Stromal cell of bone marrow (primary cell): ENCODE results near the gene OTC.

Source experiments
- DNase-seq: peaks from one replicate; pipeline ENCODE4 v3.0.0-alpha.2; 2012; ENCODE audit warnings: low read depth

The OTC gene

GRCh38 chrX:38352362-38352761 is at the start of gene OTC:
Gene OTC (plus strand): TSS chrX:38352604. CDS start chrX:38352697, 93 bp downstream.
- no peak for DNase-seq

- no peak for DNase-seq
These were observed 48.4 kb upstream of the OTC start for GRCh38 chrX:38304010-38304409.

DNA sequence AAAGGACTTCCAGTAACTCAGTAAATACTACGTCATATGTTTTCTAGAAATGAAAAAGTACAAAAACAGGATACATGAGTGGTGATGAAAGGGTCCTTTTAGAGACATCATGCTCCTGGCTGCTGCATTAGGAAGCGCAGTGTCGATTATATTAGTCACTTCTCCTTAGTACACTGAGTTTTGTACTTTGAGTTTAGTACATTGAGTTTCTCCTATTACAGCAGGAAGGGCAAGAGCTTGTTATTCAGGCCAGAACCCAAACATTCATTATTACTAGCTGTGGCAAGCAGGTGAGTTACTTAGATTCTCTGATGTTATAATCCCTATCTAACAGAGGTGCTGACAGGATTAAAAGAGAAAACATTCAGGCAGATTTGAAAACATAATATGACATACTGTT is 46.4 kb upstream of the OTC start:
- DNase-seq, result no peak

DNA sequence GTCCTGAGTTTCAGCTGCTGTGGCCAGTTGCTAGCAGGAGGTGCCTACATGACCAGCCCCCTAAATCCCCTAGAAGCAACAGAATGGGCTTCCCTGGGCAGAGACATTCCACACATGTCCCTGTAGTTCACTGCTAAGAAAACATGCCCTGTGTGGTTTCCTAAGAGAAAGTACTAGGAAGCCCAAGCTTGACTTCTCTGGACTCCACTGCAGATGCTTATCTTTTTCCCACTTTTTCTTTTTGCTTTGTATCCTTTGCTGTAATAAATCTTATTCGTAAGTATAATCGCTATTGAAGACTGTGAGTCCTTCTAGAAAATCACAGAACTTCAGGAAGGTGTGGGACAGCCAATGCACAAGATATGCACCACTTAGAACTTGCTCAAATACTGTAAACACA is 40.7 kb upstream of the OTC start:
- DNase-seq, result no peak

DNA sequence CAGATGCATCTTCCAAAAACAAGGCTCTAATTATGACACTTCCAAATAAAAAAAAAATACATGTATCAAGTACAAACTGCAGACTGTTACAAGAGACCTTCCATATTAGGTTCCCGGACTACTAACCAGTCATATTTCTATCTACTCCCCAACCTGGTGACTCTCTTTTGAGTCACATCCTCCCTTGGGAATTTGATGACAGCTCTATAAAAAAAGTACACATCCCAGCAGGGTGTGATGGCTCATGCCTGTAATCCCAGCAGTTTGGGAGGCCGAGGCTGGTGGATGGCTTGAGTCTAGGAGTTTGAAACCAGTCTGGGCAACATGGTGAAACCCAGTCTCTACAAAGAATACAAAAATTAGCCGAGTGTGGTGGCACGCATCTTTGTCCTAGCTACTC is 40.0 kb upstream of the OTC start:
- DNase-seq, result peak; percentile 58

- DNase-seq, result no peak
These were observed 39.2 kb upstream of the OTC start for GRCh38 chrX:38313190-38313589.

GRCh38 chrX:38315186-38315585 is 37.2 kb upstream of the OTC start:
- DNase-seq, result no peak

DNA sequence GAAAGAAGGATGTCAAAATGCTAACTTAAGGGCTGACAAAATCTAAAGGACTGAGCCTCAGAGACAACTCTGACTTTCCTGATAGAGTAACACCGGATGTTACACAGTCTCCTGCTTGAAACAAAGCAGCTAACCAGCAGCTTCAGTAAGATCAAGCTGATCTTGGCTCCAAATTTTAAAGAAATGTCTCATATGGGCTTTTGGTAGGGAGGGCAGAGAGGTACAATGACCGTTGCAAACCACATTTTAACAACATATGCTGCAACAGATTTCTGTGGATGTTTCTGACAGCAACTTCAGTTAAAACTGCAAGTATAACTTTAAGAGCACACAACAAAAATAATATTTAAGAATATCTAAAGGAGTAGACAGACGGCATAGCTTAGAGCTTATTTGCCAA is 34.2 kb upstream of the OTC start:
- no peak for DNase-seq

- DNase-seq, result no peak
These were observed 33.8 kb upstream of the OTC start for GRCh38 chrX:38318606-38319005.

GRCh38 chrX:38320819-38321218 is 31.6 kb upstream of the OTC start:
- DNase-seq, result no peak

- no peak for DNase-seq
These were observed 26.3 kb upstream of the OTC start for GRCh38 chrX:38326086-38326485.

- DNase-seq, result peak; percentile 81
These were observed 25.2 kb upstream of the OTC start, which contains the start of gene RPGR for GRCh38 chrX:38327007-38327774. Gene RPGR (minus strand): TSS chrX:38327509. CDS start chrX:38327367, 142 bp downstream.

GRCh38 chrX:38327775-38328081 is 24.7 kb upstream of the OTC start:
- DNase-seq, result no peak

- no peak for DNase-seq
These were observed 19.9 kb upstream of the OTC start for GRCh38 chrX:38332505-38332904.

DNA sequence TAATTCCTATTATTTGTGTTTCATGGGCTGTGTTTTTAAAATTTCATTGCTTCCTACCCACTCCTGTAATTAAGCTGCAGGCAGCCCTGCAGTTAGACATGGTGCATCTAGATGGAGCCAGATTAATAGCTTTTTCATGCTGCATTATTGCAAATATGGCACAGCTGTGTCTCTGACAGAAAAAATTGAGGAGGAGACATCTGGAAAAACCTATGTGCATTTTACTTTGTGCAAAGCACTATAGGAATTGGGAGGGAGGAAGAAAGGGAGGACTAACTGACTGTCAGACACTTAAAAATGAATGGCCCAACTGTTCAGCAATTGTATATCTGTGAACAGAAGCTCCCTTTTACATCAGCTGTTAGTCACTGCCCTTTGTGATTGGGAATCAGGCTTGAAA is 17.0 kb upstream of the OTC start:
- DNase-seq, result no peak

- DNase-seq, result no peak
These were observed 15.7 kb upstream of the OTC start for GRCh38 chrX:38336538-38337240.

DNA sequence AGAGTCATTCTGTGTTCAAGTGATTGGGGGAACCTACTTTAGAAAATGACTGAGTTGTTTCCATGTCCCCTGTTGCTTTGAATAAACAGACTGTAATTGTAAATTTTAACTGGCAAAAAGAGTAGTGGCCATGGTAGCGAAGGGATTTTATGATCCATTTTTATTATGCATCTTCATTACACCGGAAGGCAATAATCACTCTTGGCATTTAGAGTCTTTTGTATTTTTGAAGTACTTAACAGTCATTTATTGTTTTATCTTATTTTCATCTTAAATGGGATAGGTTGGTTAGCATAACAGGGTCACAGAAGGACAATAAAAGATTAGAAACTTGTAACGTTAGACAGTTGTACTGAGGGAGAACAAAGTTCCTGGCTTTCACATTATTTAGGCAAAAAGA is 11.0 kb upstream of the OTC start:
- no peak for DNase-seq

DNA sequence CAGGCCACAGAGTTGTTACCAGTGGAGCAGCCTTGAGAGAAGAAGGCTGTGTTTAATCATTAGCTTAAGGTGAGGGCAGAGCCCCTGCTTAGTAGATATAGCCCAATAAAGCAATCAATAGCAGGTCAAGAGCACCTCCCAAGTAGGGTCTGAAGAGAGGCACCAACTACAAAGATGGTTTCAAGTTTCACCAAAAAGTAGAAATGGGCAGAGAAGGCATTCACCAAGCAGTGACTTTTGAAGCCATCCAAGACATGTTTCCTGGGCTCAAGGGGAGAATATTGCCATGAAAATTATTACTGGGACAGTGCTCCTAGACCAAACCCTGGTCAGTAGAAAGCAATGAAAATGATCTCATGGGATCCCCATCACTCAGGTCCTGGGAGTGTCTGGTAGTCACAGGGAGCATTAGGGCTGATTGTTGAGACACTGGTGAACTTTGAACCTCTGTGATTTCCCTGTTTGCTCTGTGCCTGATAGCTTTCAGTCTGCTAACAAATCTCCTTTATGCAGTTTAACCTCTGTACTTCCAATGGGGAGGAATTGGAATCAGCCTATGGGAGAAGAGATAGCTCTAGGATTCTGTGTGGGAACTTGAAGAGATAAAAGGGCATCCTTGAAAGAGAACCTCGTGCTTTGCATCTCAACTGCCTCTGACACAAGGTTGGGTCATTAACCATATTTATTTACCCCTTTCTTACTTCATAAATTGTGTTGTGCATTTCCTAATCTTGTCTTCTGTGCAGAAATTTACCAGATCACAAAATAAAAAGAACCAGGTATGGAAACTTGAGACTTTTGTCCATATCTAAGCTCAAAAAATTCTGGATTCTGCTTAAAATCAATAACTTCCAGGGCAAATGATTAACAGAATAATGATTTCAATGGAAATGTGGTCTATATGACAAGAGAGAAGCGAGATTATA is 9.3 kb upstream of the OTC start:
- DNase-seq, result no peak

DNA sequence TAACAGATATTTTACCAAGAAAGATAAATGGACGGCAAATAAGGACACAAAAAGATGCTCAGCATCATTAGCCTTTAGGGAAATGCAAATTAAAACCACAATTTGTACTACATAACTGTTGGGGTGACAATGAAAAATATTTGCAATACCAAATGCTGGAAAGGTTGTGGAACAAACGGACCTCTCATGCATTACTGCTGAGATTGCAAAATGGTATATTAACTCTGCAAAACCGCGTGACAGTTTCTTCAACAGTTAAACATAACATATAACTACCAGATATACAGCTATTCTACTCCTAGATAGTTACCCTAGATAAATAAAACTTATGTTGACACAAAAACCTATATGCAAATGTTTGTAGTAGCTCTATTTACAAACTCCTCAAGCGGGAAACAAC is 6.3 kb upstream of the OTC start:
- no peak for DNase-seq

- DNase-seq, result peak; percentile 67
These were observed 5.3 kb upstream of the OTC start for GRCh38 chrX:38347136-38347535.

GRCh38 chrX:38351346-38351745 is 1.1 kb upstream of the OTC start:
- DNase-seq, result no peak

DNA sequence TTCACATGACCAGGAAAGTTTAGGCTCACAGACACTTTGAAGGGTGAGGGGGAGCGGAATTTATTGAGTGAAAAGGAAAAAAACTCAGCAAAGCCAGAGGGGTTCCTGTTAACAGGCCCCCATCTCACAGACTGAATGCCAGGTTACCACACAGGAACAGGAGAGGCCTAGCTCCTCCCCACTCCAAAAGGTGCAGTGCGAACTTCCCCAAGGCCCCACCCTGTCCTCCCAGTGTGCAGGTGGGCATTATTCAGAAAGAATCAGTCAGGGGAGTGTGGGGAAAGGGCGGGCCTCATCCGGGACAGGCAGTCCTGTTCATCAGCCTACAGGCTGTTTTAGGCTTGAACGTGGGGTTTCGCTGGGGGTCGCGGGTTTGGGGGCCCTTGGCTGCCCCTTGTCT is 4.0 kb downstream of the OTC start:
- DNase-seq, result no peak
